HG03521 (cell line): ENCODE data around the gene MPHOSPH6.
"Not testable (repeated sequence)": the region's sequence is repeated elsewhere in the genome, so short reads cannot be mapped to it uniquely, and the experiment has no call there.

Experiments used
- ATAC-seq: cut with Tn5 transposase; IDR thresholded peaks from one replicate; pipeline ENCODE4 v1.9.1; 2021; ENCODE audit warnings: mild to moderate bottlenecking, moderate library complexity; ENCODE audit not compliant: unreplicated experiment

Gene MPHOSPH6, protein sequence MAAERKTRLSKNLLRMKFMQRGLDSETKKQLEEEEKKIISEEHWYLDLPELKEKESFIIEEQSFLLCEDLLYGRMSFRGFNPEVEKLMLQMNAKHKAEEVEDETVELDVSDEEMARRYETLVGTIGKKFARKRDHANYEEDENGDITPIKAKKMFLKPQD

DNA sequence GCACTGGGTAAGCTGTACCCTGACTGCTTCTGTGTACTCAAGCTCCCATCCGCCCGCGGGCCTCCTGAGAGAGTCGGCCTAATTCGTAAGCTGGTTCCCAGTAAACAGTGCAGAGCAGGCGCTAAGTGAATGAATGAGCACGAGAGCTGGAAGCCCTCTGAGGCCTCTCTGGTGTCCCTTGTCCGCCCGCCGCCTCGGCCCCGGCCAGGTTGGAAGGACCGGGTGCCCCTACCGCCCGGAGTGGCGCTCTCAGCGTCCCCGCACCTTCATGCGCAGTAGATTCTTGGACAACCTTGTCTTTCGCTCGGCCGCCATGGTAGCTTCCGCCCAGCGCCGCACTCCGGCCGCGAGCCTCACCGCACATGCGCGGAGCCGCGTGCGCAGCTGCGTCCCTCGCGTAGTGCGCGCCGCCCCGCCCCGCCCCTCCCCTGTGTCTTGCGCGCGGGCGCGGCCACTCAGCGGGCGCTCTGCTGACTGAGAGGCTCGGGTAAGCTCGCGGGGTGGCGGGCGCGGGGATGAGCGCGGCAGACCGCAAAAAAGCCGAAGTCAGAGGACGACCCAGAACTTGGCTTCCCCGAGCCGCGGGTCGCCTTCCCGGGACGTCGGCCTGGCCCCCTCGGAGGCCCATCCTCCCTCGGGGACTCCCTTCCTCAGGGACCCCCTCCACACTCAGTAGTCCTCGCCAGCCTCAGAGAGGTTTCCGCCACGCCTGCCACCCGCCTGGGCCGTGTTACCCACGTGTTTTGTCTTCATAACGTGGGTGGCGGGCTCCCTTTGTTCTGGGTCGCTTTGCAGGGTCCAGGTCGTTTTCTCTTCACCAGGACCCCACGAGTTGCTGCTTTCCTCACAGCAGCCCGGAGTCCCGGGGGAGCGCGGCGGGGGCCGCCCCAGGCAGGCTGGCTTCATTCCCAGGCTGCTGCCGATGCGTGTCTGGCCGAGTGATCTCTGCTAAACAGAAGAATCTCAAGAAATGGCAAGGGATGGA is at the start of gene MPHOSPH6:
Gene MPHOSPH6 (minus strand): TSS at position 364 of the 985 bp plus-strand sequence. CDS start 49 bp downstream, at position 315.
- ATAC-seq = peak; percentile 92

DNA sequence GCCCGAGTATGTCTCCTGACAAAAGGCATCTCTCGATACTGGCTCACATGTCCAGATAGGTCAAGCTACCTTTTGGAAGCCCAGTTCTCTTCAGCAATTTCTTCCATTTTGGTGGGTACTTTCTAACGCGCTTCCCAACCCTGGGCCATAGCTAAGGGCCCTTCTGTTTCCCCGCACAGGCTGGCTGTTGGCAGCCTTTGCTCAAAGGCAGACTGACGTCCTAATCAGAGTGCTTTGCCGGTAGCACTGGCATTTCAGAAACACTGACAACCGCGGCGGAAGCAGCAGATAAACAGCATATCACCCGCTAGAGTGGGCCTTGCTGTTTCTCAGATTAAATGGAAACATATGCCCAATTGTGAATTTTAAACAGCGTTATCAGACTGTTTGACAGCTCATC is 49.3 kb upstream of the MPHOSPH6 start:
- no peak for ATAC-seq

DNA sequence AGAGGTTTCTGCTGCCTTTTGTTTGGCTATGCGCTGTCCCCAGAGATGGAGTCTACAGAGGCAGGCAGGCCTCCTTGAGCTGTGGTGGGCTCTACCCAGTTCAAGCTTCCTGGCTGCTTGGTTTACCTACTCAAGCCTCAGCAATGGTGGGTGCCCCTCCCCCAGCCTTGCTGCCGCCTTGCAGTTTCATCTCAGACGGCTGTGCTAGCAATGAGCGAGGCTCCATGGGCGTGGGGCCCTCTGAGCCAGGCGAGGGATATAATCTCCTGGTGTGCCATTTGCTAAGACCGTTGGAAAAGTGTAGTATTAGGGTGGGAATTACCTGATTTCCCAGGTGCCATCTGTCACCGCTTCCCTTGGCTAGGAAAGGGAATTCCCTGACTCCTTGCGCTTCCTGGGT is 39.3 kb upstream of the MPHOSPH6 start:
- not testable (repeated sequence) for ATAC-seq

- no peak for ATAC-seq
Measured at GRCh38 chr16:82203198-82203597, 33.2 kb upstream of the MPHOSPH6 start.

DNA sequence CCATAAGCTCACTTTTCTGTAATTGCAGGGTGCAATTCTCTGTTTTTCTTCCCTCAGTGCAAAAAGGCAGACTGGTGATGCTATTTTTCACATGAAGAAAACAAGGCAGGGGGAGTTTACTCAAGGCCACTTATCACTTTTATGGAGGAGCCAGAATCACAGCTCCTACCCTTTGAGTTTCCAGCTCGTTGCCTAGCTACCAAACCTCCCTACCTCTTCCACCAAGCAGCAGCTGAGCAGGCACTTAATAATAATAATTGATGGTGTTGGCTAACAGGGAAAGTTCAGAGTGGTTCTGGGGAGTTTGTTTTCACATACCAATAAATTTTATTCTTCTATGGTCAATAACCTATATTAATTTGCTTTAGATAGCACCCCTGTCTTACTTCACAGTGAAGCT is 31.9 kb upstream of the MPHOSPH6 start:
- ATAC-seq = no peak

- ATAC-seq = no peak
Measured at GRCh38 chr16:82201351-82201750, 31.3 kb upstream of the MPHOSPH6 start.

DNA sequence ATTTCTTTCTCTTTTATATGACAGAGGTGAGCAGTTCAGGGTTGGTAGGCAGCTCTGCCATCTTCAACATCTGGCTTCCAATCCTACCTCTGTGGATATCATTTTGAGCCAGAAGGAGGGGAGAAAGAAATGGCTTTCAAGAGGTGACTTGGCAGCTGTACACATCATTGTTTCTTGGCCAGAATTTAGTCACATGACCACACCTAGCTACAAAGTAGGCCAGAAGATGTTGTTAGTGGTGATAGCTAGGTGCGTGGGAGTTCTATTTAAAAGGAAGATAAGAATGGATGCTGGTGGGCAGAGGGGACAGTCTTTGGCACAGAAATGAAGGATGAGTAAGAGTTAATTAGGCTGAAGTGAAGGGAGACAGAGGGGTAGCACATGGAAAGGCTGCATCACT is 29.2 kb upstream of the MPHOSPH6 start:
- ATAC-seq = no peak

GRCh38 chr16:82197540-82198240 is 27.7 kb upstream of the MPHOSPH6 start:
- ATAC-seq = no peak

GRCh38 chr16:82195917-82196494 is 26.0 kb upstream of the MPHOSPH6 start:
- no peak for ATAC-seq

GRCh38 chr16:82194086-82194485 is 24.1 kb upstream of the MPHOSPH6 start:
- no peak for ATAC-seq

- no peak for ATAC-seq
Measured at GRCh38 chr16:82192665-82193064, 22.6 kb upstream of the MPHOSPH6 start.

- ATAC-seq = no peak
Measured at GRCh38 chr16:82190386-82190785, 20.4 kb upstream of the MPHOSPH6 start.

GRCh38 chr16:82187829-82188228 is 17.8 kb upstream of the MPHOSPH6 start:
- no peak for ATAC-seq

DNA sequence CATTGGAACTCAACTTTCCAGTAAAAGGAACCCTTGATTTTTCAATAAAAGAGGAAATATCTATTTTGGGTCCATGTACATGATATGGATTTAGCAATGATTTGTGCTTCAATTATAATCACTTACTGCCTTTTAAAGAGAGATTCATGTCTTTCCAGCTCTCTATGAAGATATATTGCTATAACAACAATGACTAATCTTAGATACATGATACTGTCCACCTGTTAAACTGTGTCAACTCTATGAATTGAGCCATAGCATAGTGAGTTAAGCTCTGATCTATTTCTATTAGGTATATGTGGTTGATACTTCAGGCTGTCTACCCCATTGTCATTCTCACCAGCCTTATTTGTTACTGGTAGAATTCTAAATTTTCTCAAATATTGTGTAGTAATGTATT is 15.0 kb upstream of the MPHOSPH6 start:
- ATAC-seq = no peak

DNA sequence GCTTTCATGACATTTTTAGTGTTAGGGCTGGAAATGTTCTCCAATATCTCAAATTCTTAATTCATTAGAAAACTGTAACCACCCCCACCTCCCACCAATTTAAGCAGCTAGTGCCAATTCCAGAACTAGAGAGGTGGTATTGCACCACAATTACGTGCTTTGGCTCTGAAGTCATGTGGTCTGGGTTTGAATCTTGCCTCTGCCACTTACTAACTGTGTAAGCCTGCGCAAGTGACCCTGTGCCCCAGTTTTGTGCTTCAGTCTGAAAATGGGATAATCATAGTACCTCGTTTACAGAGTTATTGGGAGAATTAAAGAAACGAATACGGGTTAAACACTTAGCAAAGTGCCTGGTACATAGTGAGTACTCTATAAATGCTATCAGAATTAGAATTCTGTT is 14.2 kb upstream of the MPHOSPH6 start:
- no peak for ATAC-seq

DNA sequence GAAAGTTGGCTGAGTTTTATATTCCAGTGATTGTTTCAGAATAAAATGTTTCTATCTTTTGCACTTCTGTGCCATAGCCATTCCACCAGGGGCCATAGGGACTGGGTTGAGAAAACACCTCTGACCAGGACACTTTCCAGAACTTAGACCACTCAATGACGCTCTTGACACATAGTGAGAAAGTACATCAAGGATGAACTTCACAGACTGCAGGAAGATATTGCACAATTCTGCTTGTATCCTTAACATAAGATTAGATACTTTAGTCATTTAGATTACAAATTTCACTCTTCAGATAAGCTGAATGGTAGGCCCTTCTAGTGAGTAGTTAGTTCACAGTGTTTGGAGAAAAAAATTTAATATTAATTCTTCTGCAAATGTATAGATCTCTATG is 13.0 kb upstream of the MPHOSPH6 start:
- ATAC-seq = no peak

DNA sequence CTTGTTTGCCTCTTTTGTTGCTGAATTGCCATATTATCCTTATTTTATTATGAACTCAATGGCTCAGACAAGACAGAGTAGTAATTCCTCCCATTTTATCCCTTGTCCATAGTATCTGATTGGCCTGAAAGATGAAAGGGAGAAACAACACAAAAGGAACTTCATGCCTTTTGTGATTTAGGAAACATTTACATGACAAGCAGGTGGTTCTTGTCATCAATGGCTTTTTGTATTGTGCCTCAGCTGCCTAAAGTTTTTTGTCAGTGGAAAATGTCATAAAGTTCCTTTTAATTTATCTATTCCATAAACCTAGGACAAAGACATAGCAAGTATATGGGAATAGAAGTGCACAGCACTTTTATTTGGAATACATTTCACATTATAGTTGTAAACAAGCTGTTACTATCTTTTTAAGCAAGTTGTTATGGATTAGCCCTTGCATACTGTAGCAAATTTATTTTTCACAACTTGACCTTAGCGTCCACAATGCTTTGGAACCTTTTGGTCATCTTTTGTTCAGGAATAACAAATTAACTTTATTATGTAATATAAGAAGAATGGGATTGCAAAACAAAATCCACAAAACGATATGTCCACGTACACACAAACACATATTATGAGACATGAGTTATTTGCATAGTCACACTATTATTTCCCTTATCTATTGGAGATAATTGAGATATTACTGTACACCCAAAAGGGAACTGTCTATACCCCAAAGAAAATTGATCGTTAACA is 12.4 kb upstream of the MPHOSPH6 start:
- ATAC-seq = no peak

GRCh38 chr16:82181461-82182185 is 11.6 kb upstream of the MPHOSPH6 start:
- no peak for ATAC-seq

- ATAC-seq = no peak
Measured at GRCh38 chr16:82178352-82178751, 8.3 kb upstream of the MPHOSPH6 start.

DNA sequence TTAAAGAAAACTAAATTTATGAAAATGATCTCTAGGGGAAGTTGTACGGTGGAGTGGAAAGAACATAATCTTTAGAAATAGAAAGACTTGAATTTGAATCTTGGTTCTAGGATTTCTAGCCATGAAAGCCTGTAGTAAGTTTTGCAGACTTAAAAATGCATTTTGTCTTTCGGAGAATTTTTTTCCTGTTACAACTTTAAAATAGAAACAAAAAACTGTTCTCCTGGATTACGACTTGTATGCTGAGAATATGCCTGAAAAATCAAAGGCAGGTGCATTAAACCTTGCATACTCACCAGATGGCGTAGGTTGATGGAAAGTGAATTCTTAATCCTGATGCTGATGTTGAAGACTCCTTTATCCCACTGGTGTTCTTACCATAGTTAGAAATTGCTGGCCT is 7.5 kb upstream of the MPHOSPH6 start:
- no peak for ATAC-seq
